Right lobe of liver (tissue), 4 donors: ENCODE data around the gene DSCAM.

ENCODE experiments used
- POLR2A ChIP-seq: fragments of 450-650 bp; IDR thresholded peaks from one replicate; pipeline ENCODE4 v1.6.1; 2017; ENCODE audit warnings: antibody characterized with exemption, mild to moderate bottlenecking
- TF ChIP-seq, protein P1 (sequence below), 4 donors: fragments of 200-600 bp in 3 of 4; fragments of 450-650 bp in 1 of 4; IDR thresholded peaks; one replicate each; pipeline versions ENCODE4 v1.5.1 to v1.8.0; 2016 to 2022; ENCODE audit warnings: antibody characterized with exemption in 4 of 4, mild to moderate bottlenecking in 2 of 4
- donor health status: DM: no; HTN: no; CAD: no.
- donor health status: DM: no; HTN: no; CAD: no.
- donor health status: DM: no; HTN: yes; CAD: no.

DNA sequence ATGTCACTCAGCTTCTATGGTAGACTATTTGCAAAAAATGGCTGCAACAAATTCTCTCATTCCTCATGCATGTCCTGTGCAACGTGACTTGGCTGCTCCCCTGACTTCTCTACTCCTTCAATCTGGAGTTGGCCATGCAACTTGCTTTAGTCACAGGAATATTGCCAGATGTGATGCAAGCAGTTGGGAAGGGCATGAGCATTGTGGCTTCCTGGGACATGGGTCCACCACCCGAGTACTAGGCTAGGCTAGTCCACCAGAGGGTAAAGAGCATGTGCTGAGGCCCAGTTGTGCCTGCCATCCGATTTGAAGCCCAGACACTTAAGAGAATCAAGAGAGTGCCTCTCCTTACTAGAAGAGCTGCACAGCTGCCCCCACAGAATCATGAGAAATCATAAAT is 89.6 kb downstream of the DSCAM start:
- TF ChIP-seq, protein P1, sequence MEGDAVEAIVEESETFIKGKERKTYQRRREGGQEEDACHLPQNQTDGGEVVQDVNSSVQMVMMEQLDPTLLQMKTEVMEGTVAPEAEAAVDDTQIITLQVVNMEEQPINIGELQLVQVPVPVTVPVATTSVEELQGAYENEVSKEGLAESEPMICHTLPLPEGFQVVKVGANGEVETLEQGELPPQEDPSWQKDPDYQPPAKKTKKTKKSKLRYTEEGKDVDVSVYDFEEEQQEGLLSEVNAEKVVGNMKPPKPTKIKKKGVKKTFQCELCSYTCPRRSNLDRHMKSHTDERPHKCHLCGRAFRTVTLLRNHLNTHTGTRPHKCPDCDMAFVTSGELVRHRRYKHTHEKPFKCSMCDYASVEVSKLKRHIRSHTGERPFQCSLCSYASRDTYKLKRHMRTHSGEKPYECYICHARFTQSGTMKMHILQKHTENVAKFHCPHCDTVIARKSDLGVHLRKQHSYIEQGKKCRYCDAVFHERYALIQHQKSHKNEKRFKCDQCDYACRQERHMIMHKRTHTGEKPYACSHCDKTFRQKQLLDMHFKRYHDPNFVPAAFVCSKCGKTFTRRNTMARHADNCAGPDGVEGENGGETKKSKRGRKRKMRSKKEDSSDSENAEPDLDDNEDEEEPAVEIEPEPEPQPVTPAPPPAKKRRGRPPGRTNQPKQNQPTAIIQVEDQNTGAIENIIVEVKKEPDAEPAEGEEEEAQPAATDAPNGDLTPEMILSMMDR (IDR thresholded peaks at IDR 0.05), result no peak
- TF ChIP-seq POLR2A, result no peak
